HepG2 (cell line): ENCODE data around the gene EI24. TPM values are rescaled to one million over a fixed set of nuclear protein-coding genes. Genes with fewer than 3 reads are reported as not detected.

Source experiments
- FOXK1 ChIP-seq: sonication (generic); formaldehyde crosslinking; IDR thresholded peaks from 2 replicates; pipeline ENCODE4 v1.4.0; 2020; ENCODE audit warnings: low read depth, missing genetic modification reagents, borderline replicate concordance
- NCOA5 ChIP-seq: sonication (generic); formaldehyde crosslinking; IDR thresholded peaks from 2 replicates; pipeline ENCODE4 v1.4.0; 2020; ENCODE audit warnings: missing genetic modification reagents
- POLR2G ChIP-seq: fragments of 200-400 bp; formaldehyde crosslinking; IDR thresholded peaks from 2 replicates; pipeline ENCODE4 v1.6.1; 2018; ENCODE audit warnings: mild to moderate bottlenecking, low read depth, low read length, moderate library complexity
- SMAD1 ChIP-seq: sonication (generic); formaldehyde crosslinking; IDR thresholded peaks from 2 replicates; pipeline ENCODE4 v1.4.0; 2020; ENCODE audit warnings: missing genetic modification reagents, low read depth, mild to moderate bottlenecking, borderline replicate concordance
- SMAD3 ChIP-seq: sonication (generic); formaldehyde crosslinking; IDR thresholded peaks from 2 replicates; pipeline ENCODE4 v1.4.0; 2020; ENCODE audit warnings: missing genetic modification reagents
- ZNF253 ChIP-seq: sonication (generic); formaldehyde crosslinking; IDR thresholded peaks from 2 replicates; pipeline ENCODE4 v1.8.0; 2022; ENCODE audit warnings: mild to moderate bottlenecking, missing genetic modification reagents, borderline replicate concordance
- ZNF550 ChIP-seq: sonication (generic); formaldehyde crosslinking; IDR thresholded peaks from 2 replicates; pipeline ENCODE4 v1.4.0; 2020; ENCODE audit warnings: mild to moderate bottlenecking, missing genetic modification reagents, borderline replicate concordance
- ZNF652 ChIP-seq: IDR thresholded peaks from 2 replicates; pipeline ENCODE4 v1.6.1; 2016; ENCODE audit warnings: low read depth, borderline replicate concordance
- ZNF674 ChIP-seq: sonication (generic); formaldehyde crosslinking; IDR thresholded peaks from 2 replicates; pipeline ENCODE4 v1.5.0; 2020; ENCODE audit warnings: low read depth, mild to moderate bottlenecking, missing genetic modification reagents
- ZNF7 ChIP-seq: IDR thresholded peaks from 2 replicates; pipeline ENCODE4 v1.6.1; 2016; ENCODE audit warnings: missing biosample characterization, missing genetic modification reagents
- ZNF790 ChIP-seq: sonication (generic); formaldehyde crosslinking; IDR thresholded peaks from 2 replicates; pipeline ENCODE4 v1.8.0; 2022; ENCODE audit warnings: missing genetic modification reagents, mild to moderate bottlenecking, borderline replicate concordance
- polyA plus RNA-seq, 8 experiments: library from polyadenylated mRNA; depleted of rRNA in 3 of 8; stranded (reverse) in 7 of 8; unstranded in 1 of 8; fragments of >200 nt; fragmentation: Illumina TruSeq in 4 of 8; extraction: Trizol in 4 of 8; gene quantifications; 2 replicates each; pipeline versions ENCODE4 v1.2.1 to v1.2.3, GENCODE V29; 2011 to 2016; ENCODE audit warnings: low read depth in 4 of 8, missing spikeins in 1 of 8, mixed read lengths in 1 of 8; ENCODE audit not compliant: insufficient read depth in 1 of 8
- total RNA-seq, 5 experiments: library from RNA; depleted of rRNA; stranded (reverse); fragments of >200 nt; fragmentation: Illumina TruSeq; extraction: Trizol; gene quantifications; 2 replicates each; pipeline ENCODE4 v1.2.3, GENCODE V29; 2016; ENCODE audit warnings: low read depth in 1 of 5
- TF ChIP-seq, protein P1 (sequence below): IDR thresholded peaks from 2 replicates; pipeline ENCODE4 v1.6.1; 2016; ENCODE audit warnings: low read depth
- TF ChIP-seq, protein P2 (sequence below), 2 experiments: IDR thresholded peaks; 2 replicates each; pipeline ENCODE4 v1.6.1; 2011 to 2012; ENCODE audit warnings: low read length in 2 of 2, borderline replicate concordance in 1 of 2, low read depth in 1 of 2, mild to moderate bottlenecking in 1 of 2, moderate library complexity in 1 of 2
- TF ChIP-seq, protein P3 (sequence below): sonication (generic); formaldehyde crosslinking; IDR thresholded peaks from 2 replicates; pipeline ENCODE4 v1.4.0; 2020; ENCODE audit warnings: missing genetic modification reagents
- TF ChIP-seq, protein P4 (sequence below): sonication (generic); formaldehyde crosslinking; IDR thresholded peaks from 2 replicates; pipeline ENCODE4 v1.4.0; 2020; ENCODE audit warnings: mild to moderate bottlenecking, missing genetic modification reagents

The EI24 gene
- total and polyA plus RNA-seq, 2 of the 13 experiments (the other 11 are each of a cell fraction or from before 2014, with no cell fraction given), result 84.7 to 126 TPM

DNA sequence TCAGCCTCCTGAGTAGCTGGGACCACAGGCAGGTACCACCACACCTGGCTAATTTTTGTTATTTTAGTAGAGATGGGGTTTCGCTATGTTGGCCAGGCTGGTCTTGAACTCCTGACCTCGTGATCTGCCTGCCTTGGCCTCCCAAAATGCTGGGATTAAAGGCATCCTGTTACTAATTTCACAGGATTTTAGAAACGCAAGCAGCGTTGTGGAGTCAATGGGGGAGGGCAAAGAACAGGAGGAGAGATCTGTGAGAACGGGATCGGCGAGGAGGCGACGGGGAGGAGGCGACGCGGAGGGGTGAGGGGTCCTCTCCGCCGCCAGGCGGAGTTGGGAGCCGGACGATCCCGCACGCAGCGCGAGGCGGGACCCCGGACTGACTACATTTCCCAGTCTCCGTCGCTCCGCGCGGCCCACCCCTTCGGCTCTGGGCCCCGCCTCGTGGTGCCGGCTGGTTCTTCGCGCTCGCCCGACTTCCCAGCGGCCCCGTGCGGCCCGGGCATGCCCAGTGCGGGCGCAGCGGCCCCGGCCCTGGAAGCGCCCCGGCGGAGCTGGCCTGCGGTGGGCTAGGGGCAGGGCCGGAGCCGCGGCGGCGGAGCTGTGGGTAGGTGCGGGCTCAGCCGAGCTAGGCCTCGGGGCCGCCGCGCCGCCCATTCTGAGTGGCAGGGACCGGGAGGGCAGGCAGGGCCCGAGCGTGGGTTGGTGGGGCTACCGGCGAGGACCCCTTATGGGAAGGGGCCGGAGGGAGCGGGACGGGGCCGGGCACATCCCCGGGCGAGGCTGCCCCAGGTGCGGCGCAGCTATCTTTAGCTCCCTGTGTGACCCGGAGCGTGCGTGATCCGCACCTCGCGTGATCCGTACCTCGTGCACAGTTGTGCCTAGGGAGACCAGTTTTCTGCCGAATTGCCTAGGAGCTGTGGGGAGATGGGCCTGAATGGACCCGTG is at the start of gene EI24 (continued):
- TF ChIP-seq NCOA5 (no peak), SMAD1 (CRISPR knock-in tag) (peak; percentile 68; the same call in 1 of the 2 replicates), ZNF790 (CRISPR knock-in tag) (no peak), ZNF253 (CRISPR knock-in tag) (0 out of 2 replicates have a peak, but pooled peaks have one; percentile 62), ZNF652 (CRISPR knock-in tag) (peak; percentile 9; the same call in 1 of the 2 replicates), SMAD3 (CRISPR knock-in tag) (0 out of 2 replicates have a peak, but pooled peaks have one; percentile 20), ZNF674 (CRISPR knock-in tag) (no peak), ZNF7 (CRISPR knock-in tag) (no peak), FOXK1 (0 out of 2 replicates have a peak, but pooled peaks have one; percentile 15), POLR2G (peak; percentile 86), ZNF550 (CRISPR knock-in tag) (no peak)
- TF ChIP-seq, protein P1, sequence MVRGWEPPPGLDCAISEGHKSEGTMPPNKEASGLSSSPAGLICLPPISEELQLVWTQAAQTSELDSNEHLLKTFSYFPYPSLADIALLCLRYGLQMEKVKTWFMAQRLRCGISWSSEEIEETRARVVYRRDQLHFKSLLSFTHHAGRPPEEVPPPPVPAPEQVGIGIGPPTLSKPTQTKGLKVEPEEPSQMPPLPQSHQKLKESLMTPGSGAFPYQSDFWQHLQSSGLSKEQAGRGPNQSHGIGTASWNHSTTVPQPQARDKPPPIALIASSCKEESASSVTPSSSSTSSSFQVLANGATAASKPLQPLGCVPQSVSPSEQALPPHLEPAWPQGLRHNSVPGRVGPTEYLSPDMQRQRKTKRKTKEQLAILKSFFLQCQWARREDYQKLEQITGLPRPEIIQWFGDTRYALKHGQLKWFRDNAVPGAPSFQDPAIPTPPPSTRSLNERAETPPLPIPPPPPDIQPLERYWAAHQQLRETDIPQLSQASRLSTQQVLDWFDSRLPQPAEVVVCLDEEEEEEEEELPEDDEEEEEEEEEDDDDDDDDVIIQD (CRISPR knock-in tag), result 0 out of 2 replicates have a peak, but pooled peaks have one; percentile 21
- TF ChIP-seq, protein P2, sequence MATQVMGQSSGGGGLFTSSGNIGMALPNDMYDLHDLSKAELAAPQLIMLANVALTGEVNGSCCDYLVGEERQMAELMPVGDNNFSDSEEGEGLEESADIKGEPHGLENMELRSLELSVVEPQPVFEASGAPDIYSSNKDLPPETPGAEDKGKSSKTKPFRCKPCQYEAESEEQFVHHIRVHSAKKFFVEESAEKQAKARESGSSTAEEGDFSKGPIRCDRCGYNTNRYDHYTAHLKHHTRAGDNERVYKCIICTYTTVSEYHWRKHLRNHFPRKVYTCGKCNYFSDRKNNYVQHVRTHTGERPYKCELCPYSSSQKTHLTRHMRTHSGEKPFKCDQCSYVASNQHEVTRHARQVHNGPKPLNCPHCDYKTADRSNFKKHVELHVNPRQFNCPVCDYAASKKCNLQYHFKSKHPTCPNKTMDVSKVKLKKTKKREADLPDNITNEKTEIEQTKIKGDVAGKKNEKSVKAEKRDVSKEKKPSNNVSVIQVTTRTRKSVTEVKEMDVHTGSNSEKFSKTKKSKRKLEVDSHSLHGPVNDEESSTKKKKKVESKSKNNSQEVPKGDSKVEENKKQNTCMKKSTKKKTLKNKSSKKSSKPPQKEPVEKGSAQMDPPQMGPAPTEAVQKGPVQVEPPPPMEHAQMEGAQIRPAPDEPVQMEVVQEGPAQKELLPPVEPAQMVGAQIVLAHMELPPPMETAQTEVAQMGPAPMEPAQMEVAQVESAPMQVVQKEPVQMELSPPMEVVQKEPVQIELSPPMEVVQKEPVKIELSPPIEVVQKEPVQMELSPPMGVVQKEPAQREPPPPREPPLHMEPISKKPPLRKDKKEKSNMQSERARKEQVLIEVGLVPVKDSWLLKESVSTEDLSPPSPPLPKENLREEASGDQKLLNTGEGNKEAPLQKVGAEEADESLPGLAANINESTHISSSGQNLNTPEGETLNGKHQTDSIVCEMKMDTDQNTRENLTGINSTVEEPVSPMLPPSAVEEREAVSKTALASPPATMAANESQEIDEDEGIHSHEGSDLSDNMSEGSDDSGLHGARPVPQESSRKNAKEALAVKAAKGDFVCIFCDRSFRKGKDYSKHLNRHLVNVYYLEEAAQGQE (IDR thresholded peaks at IDR 0.05; ENCODE audit: borderline replicate concordance in 1 of 2, low read depth in 1 of 2, low read length in 2 of 2), result no peak
- TF ChIP-seq, protein P3, sequence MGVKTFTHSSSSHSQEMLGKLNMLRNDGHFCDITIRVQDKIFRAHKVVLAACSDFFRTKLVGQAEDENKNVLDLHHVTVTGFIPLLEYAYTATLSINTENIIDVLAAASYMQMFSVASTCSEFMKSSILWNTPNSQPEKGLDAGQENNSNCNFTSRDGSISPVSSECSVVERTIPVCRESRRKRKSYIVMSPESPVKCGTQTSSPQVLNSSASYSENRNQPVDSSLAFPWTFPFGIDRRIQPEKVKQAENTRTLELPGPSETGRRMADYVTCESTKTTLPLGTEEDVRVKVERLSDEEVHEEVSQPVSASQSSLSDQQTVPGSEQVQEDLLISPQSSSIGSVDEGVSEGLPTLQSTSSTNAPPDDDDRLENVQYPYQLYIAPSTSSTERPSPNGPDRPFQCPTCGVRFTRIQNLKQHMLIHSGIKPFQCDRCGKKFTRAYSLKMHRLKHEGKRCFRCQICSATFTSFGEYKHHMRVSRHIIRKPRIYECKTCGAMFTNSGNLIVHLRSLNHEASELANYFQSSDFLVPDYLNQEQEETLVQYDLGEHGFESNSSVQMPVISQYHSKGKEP (CRISPR knock-in tag), result no peak; the same call in 1 of the 2 replicates
- TF ChIP-seq, protein P4, sequence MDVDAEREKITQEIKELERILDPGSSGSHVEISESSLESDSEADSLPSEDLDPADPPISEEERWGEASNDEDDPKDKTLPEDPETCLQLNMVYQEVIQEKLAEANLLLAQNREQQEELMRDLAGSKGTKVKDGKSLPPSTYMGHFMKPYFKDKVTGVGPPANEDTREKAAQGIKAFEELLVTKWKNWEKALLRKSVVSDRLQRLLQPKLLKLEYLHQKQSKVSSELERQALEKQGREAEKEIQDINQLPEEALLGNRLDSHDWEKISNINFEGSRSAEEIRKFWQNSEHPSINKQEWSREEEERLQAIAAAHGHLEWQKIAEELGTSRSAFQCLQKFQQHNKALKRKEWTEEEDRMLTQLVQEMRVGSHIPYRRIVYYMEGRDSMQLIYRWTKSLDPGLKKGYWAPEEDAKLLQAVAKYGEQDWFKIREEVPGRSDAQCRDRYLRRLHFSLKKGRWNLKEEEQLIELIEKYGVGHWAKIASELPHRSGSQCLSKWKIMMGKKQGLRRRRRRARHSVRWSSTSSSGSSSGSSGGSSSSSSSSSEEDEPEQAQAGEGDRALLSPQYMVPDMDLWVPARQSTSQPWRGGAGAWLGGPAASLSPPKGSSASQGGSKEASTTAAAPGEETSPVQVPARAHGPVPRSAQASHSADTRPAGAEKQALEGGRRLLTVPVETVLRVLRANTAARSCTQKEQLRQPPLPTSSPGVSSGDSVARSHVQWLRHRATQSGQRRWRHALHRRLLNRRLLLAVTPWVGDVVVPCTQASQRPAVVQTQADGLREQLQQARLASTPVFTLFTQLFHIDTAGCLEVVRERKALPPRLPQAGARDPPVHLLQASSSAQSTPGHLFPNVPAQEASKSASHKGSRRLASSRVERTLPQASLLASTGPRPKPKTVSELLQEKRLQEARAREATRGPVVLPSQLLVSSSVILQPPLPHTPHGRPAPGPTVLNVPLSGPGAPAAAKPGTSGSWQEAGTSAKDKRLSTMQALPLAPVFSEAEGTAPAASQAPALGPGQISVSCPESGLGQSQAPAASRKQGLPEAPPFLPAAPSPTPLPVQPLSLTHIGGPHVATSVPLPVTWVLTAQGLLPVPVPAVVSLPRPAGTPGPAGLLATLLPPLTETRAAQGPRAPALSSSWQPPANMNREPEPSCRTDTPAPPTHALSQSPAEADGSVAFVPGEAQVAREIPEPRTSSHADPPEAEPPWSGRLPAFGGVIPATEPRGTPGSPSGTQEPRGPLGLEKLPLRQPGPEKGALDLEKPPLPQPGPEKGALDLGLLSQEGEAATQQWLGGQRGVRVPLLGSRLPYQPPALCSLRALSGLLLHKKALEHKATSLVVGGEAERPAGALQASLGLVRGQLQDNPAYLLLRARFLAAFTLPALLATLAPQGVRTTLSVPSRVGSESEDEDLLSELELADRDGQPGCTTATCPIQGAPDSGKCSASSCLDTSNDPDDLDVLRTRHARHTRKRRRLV, result no peak
